CD4-positive, CD25-positive, alpha-beta regulatory T cell (primary cell): ENCODE results near the gene NSF. TPM values are rescaled to one million over a fixed set of nuclear protein-coding genes. Genes with fewer than 3 reads are reported as not detected.
A peak's percentile ranks its signal among the peaks of the same experiment; 100 is the strongest.

Experiments
- ATAC-seq, 2 donors: fragments of 150-1000 bp; cut with Tn5 transposase; one replicate each; pipeline ENCODE4 v1.10.0; 2021; ENCODE audit warnings: low read depth in 2 of 2, moderate number of reproducible peaks in 2 of 2, moderate library complexity in 1 of 2
- DNase-seq, 3 donors: peaks; one replicate each; pipeline versions ENCODE4 v3.0.0 to v3.0.0-alpha.2; 2012 to 2022; ENCODE audit warnings: mixed read lengths in 1 of 3
- H3K27ac ChIP-seq: one replicate; pipeline ENCODE4 v1.7.0; 2013; ENCODE audit warnings: mild to moderate bottlenecking, low read length; ENCODE audit not compliant: insufficient read depth, poor library complexity, severe bottlenecking
- H3K27me3 ChIP-seq: one replicate; pipeline ENCODE4 v1.7.0; 2013; ENCODE audit warnings: low read length; ENCODE audit not compliant: control insufficient read depth, insufficient read depth
- H3K36me3 ChIP-seq: one replicate; pipeline ENCODE4 v1.7.0; 2013; ENCODE audit warnings: mild to moderate bottlenecking, low read length, moderate library complexity; ENCODE audit not compliant: control insufficient read depth, insufficient read depth
- H3K4me1 ChIP-seq: 2 replicates; pipeline ENCODE4 v1.7.0; 2013; ENCODE audit warnings: mild to moderate bottlenecking, low read length; ENCODE audit not compliant: insufficient read depth, control insufficient read depth, poor library complexity, severe bottlenecking
- H3K4me3 ChIP-seq: one replicate; pipeline ENCODE4 v1.7.0; 2013; ENCODE audit warnings: low read depth, mild to moderate bottlenecking, low read length, moderate library complexity
- H3K9me3 ChIP-seq, 2 experiments: 1 replicate in 1 of 2; 2 replicates in 1 of 2; pipeline ENCODE4 v1.7.0; 2013; ENCODE audit warnings: low read length in 2 of 2, mild to moderate bottlenecking in 1 of 2, moderate library complexity in 1 of 2; ENCODE audit not compliant: control insufficient read depth in 2 of 2
- H3K27ac Mint-ChIP-seq, 3 donors: one replicate each; pipeline ENCODE4 v1.8.0; 2020 to 2022; ENCODE audit warnings: mild to moderate bottlenecking in 3 of 3, mixed read lengths in 3 of 3, moderate library complexity in 2 of 3
- H3K27me3 Mint-ChIP-seq: one replicate; pipeline ENCODE4 v1.8.0; 2022; ENCODE audit warnings: mild to moderate bottlenecking, mixed read lengths
- H3K36me3 Mint-ChIP-seq: one replicate; pipeline ENCODE4 v1.8.0; 2020; ENCODE audit warnings: mixed read lengths
- H3K4me1 Mint-ChIP-seq, 4 donors: one replicate each; pipeline ENCODE4 v1.8.0; 2020 to 2022; ENCODE audit warnings: mixed read lengths in 4 of 4, mild to moderate bottlenecking in 1 of 4
- H3K4me3 Mint-ChIP-seq, 4 donors: one replicate each; pipeline ENCODE4 v1.8.0; 2020 to 2022; ENCODE audit warnings: mild to moderate bottlenecking in 4 of 4, mixed read lengths in 4 of 4, moderate library complexity in 3 of 4
- H3K9me3 Mint-ChIP-seq, 7 donors: one replicate each; pipeline ENCODE4 v1.8.0; 2020 to 2022; ENCODE audit warnings: mixed read lengths in 7 of 7, mild to moderate bottlenecking in 3 of 7, moderate library complexity in 2 of 7
- polyA plus RNA-seq, 4 donors: library from polyadenylated mRNA; unstranded; fragments of 300-500 nt; fragmentation: Illumina TruSeq; gene quantifications; one replicate each; pipeline ENCODE4 v1.2.3, GENCODE V29; 2021
- total RNA-seq: library from RNA; stranded (reverse); gene quantifications from one replicate; pipeline ENCODE4 v1.2.3, GENCODE V29; 2022

NSF gene
- total and polyA plus RNA-seq, 5 donors from 2014 or later, result 24.6 to 71.4 (median 30.7) TPM

- Mint-ChIP-seq H3K27me3 (peaks cover 61% of the 10 kb centered on the region), H3K4me3 (no peak overlapping the region), H3K9me3 (peaks cover 0 to 1% (median 0%) of the 10 kb centered on the region in 7 donors), H3K27ac (no peak overlapping the region), H3K36me3 (no peaks in the 10 kb centered on the region), H3K4me1 (peaks cover 0 to 21% (median 5%) of the 10 kb centered on the region in 4 donors)
- Histone ChIP-seq H3K27me3 (peaks cover 10% of the 10 kb centered on the region), H3K4me3 (no peak overlapping the region), H3K36me3 (no peaks in the 10 kb centered on the region), H3K27ac (no peak overlapping the region), H3K9me3 (no peaks in the 10 kb centered on the region), H3K4me1 (peaks cover 33% of the 10 kb centered on the region)
- no peak for ATAC-seq
- no peak for DNase-seq
Measured at GRCh38 chr17:46773676-46774075, 183.2 kb downstream of the NSF start.

GRCh38 chr17:46774108-46774737 is 183.8 kb downstream of the NSF start:
- Histone ChIP-seq H3K4me1 (peaks cover 32% of the 10 kb centered on the region), H3K27ac (no peak overlapping the region), H3K9me3 (no peaks in the 10 kb centered on the region), H3K4me3 (no peak overlapping the region), H3K36me3 (no peaks in the 10 kb centered on the region), H3K27me3 (peaks cover 10% of the 10 kb centered on the region)
- no peaks in the 10 kb centered on the region for H3K36me3 Mint-ChIP-seq
- peaks cover 61% of the 10 kb centered on the region for H3K27me3 Mint-ChIP-seq
- ATAC-seq (no peak), DNase-seq (no peak)
- H3K4me3 Mint-ChIP-seq, result peak overlapping the region; percentile 29 to 66 (median 48)
- peaks cover 0 to 1% (median 0%) of the 10 kb centered on the region in 7 donors for H3K9me3 Mint-ChIP-seq
- no peak overlapping the region for H3K27ac Mint-ChIP-seq
- H3K4me1 Mint-ChIP-seq, result peaks cover 0 to 21% (median 5%) of the 10 kb centered on the region in 4 donors

- no peaks in the 10 kb centered on the region for H3K36me3 ChIP-seq
- Mint-ChIP-seq H3K4me1 (peaks cover 0 to 9% (median 2%) of the 10 kb centered on the region in 4 donors), H3K27me3 (peaks cover 49% of the 10 kb centered on the region), H3K36me3 (no peaks in the 10 kb centered on the region), H3K9me3 (peaks cover 0 to 1% (median 0%) of the 10 kb centered on the region in 7 donors), H3K4me3 (no peak overlapping the region), H3K27ac (no peak overlapping the region)
- peaks cover 10% of the 10 kb centered on the region for H3K27me3 ChIP-seq
- DNase-seq, result no peak
- H3K9me3 ChIP-seq, result no peaks in the 10 kb centered on the region
- H3K4me1 ChIP-seq, result peaks cover 14% of the 10 kb centered on the region
- no peak for ATAC-seq
- H3K27ac ChIP-seq, result no peak overlapping the region
- H3K4me3 ChIP-seq, result no peak overlapping the region
Measured at GRCh38 chr17:46776298-46777005, 186.0 kb downstream of the NSF start.

- H3K27me3 ChIP-seq, result peaks cover 4% of the 10 kb centered on the region
- H3K9me3 Mint-ChIP-seq, result peaks cover 0 to 1% (median 0%) of the 10 kb centered on the region in 7 donors
- H3K4me3 ChIP-seq, result no peak overlapping the region
- no peaks in the 10 kb centered on the region for H3K36me3 ChIP-seq
- H3K36me3 Mint-ChIP-seq, result no peaks in the 10 kb centered on the region
- H3K4me1 Mint-ChIP-seq, result no peaks in the 10 kb centered on the region
- H3K27me3 Mint-ChIP-seq, result peaks cover 36% of the 10 kb centered on the region
- H3K4me1 ChIP-seq, result peaks cover 2% of the 10 kb centered on the region
- DNase-seq (no peak), ATAC-seq (no peak)
- H3K27ac Mint-ChIP-seq, result no peak overlapping the region
- no peak overlapping the region for H3K4me3 Mint-ChIP-seq
- no peaks in the 10 kb centered on the region for H3K9me3 ChIP-seq
- no peak overlapping the region for H3K27ac ChIP-seq
Measured at GRCh38 chr17:46777943-46778915, 187.8 kb downstream of the NSF start.

DNA sequence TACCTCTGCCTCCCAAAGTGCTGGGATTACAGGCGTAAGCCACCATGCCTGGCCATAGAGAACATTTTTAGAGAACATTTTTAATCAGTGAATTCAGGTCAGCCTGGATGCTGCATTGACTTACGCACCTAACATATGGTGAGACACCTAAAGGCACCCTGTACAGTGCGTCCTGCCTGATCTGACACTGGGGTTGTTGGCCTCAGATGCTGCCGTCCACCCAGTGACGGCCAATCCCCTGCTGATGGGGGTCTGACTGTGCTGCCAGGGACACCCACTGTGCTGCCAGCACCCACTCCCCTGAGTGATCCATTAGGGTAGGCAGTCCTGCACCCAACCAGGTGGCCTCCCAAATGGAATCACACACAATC is 189.5 kb downstream of the NSF start:
- Histone ChIP-seq H3K27me3 (peaks cover under 1% of the 10 kb centered on the region), H3K36me3 (no peaks in the 10 kb centered on the region), H3K4me3 (no peak overlapping the region), H3K9me3 (no peaks in the 10 kb centered on the region), H3K4me1 (no peaks in the 10 kb centered on the region), H3K27ac (no peak overlapping the region)
- no peak overlapping the region for H3K27ac Mint-ChIP-seq
- ATAC-seq (no peak), DNase-seq (no peak)
- H3K4me3 Mint-ChIP-seq, result no peak overlapping the region
- H3K4me1 Mint-ChIP-seq, result no peaks in the 10 kb centered on the region
- H3K9me3 Mint-ChIP-seq, result peaks cover 0 to 1% (median 0%) of the 10 kb centered on the region in 7 donors
- peaks cover 19% of the 10 kb centered on the region for H3K27me3 Mint-ChIP-seq
- H3K36me3 Mint-ChIP-seq, result no peaks in the 10 kb centered on the region

DNA sequence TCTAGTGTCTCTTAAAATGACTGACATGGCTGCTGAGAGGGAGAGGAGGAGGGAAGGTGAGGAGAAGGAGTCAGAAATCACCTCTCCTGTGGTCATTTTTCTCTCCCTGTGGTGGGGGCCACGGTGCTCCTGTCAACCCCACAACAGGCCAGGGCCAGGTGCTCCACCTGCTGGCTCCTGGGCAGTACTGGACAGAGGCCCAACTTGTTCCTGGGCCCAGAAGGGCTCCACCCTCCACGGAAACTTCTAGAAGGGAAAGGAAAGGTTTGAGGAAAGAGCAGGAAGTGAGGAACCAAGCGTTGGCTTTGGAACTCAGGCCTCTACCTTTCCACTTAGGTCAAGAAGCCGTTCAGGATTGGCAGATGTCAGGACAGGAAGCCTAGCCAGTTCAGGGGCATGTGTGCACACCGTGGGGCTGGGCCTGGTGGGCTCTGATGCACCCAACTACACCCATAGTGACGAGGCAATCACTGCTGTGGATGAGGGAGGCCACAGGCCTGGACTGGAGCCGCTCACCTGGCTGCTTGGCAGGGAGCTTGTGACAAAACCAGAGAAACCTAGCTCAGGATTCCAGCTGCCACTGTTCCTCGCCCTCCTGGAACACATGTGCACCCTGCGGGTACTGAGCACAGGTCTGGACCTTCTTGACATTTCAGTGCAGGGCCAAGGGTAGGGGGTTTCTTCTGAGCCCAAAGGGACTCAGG is 191.9 kb downstream of the NSF start:
- ATAC-seq (no peak), DNase-seq (peak in 1 of 3 donors; percentile 17)
- no peaks in the 10 kb centered on the region for H3K4me1 Mint-ChIP-seq
- no peaks in the 10 kb centered on the region for H3K36me3 Mint-ChIP-seq
- H3K4me3 ChIP-seq, result no peak overlapping the region
- H3K4me3 Mint-ChIP-seq, result no peak overlapping the region
- peaks cover 7% of the 10 kb centered on the region for H3K27me3 Mint-ChIP-seq
- no peaks in the 10 kb centered on the region for H3K4me1 ChIP-seq
- peaks cover 0 to 1% (median 0%) of the 10 kb centered on the region in 7 donors for H3K9me3 Mint-ChIP-seq
- no peak overlapping the region for H3K27ac ChIP-seq
- H3K9me3 ChIP-seq, result no peaks in the 10 kb centered on the region
- no peak overlapping the region for H3K27ac Mint-ChIP-seq
- H3K36me3 ChIP-seq, result no peaks in the 10 kb centered on the region
- no peaks in the 10 kb centered on the region for H3K27me3 ChIP-seq

- Mint-ChIP-seq H3K27me3 (peaks cover 4% of the 10 kb centered on the region), H3K27ac (no peak overlapping the region), H3K4me3 (no peak overlapping the region), H3K4me1 (no peaks in the 10 kb centered on the region), H3K9me3 (peaks cover 0 to 1% (median 0%) of the 10 kb centered on the region in 7 donors), H3K36me3 (no peaks in the 10 kb centered on the region)
- Histone ChIP-seq H3K4me3 (no peak overlapping the region), H3K36me3 (no peaks in the 10 kb centered on the region), H3K27me3 (no peaks in the 10 kb centered on the region), H3K9me3 (no peaks in the 10 kb centered on the region), H3K4me1 (no peaks in the 10 kb centered on the region), H3K27ac (no peak overlapping the region)
- no peak for ATAC-seq
- no peak for DNase-seq
Measured at GRCh38 chr17:46783031-46783593, 192.6 kb downstream of the NSF start.
